Measurements from ENCODE around the gene NABP1.
A peak's percentile ranks its signal among the peaks of the same experiment; 100 is the strongest.

NABP1 gene

DNA sequence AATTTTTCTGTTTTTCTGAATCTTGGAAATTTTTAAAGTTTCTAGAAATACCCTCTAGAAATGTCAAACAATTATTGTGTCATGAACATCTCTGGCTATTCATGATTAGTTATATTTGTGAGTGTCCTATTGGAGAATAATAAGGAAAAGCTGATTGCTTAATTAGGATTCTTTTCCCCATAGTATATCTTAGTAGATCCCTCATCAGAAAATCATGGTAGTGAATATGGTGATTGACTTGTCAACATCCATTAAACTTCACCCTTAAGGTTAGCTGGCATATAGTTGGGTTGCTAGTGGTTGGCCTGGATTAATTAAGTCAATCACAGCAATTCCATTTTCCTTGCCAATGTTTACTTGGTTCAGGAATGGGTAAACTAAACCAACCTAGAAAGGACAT lies 18.7 kb upstream of the NABP1 start:
- DNase-seq (ENCODE audit: low read depth): no peak
- TF ChIP-seq, protein P1, sequence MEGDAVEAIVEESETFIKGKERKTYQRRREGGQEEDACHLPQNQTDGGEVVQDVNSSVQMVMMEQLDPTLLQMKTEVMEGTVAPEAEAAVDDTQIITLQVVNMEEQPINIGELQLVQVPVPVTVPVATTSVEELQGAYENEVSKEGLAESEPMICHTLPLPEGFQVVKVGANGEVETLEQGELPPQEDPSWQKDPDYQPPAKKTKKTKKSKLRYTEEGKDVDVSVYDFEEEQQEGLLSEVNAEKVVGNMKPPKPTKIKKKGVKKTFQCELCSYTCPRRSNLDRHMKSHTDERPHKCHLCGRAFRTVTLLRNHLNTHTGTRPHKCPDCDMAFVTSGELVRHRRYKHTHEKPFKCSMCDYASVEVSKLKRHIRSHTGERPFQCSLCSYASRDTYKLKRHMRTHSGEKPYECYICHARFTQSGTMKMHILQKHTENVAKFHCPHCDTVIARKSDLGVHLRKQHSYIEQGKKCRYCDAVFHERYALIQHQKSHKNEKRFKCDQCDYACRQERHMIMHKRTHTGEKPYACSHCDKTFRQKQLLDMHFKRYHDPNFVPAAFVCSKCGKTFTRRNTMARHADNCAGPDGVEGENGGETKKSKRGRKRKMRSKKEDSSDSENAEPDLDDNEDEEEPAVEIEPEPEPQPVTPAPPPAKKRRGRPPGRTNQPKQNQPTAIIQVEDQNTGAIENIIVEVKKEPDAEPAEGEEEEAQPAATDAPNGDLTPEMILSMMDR (IDR thresholded peaks at IDR 0.05; ENCODE audit: low read length, missing control alignments): no peak
- no peak overlapping the region for H3K4me3 ChIP-seq (replicated peaks; ENCODE audit: low read depth, low read length)

DNA sequence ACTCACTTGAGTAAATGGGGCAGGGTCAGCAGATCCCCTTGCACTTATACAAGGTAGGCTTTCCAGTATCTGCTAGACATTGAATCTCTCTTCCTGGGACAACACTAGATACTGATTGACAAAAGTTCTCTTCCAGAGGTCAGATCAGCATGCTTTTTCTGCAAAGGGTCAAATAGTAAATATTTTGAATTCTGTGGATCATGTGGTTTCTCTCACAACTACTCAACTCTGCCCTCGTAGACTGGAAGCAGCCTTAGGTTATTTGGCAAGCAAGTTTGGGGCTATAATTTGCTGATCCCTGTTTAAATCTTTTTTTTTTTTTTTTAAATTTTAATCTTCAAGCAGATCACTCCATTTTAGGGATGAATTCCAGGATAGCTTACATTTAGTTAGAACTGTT lies 17.4 kb upstream of the NABP1 start:
- DNase-seq (ENCODE audit: low read depth): no peak
- TF ChIP-seq, protein P1 (IDR thresholded peaks at IDR 0.05; ENCODE audit: low read length, missing control alignments): no peak
- H3K4me3 ChIP-seq (replicated peaks; ENCODE audit: low read depth, low read length): no peak overlapping the region

DNA sequence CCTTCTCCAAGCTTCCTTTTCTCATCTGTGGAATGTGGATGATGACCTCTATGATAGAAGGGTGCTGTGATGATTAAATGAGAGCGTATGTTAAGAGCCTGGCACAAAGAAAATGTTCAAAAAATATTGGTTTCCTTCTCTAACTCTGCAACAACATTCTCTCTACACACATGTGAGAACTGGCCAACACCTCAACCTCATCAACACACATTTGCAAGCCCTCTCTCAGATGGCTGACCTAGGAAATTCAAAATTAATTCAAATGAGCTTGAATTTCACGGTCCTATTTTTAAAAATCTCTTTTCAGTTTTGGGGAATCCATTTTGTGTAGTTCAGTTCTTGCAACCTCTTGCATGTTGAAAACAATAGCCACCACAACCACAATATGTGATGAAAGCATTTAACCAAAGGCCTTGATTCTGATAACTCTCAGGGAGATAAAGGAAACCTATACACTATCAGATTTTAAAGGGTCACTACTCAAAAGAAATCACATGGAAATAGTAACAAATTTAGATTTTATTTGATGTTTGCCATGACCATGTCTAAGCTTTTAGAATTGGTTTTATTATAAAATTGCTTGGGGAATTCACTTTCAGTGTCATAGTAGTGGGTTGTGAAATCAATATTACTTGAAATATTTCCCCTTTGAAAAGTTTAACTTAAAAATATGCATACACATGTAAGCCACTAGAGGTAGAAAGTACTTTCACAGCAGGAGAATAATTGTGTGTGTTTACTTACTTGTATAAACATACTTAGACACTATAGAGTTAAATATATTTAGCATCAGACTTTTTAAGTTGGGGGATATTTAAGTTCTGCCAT lies 16.6 kb upstream of the NABP1 start:
- H3K4me3 ChIP-seq (replicated peaks; ENCODE audit: low read depth, low read length): no peak overlapping the region
- DNase-seq (ENCODE audit: low read depth): no peak
- TF ChIP-seq, protein P1 (IDR thresholded peaks at IDR 0.05; ENCODE audit: low read length, missing control alignments): no peak

DNA sequence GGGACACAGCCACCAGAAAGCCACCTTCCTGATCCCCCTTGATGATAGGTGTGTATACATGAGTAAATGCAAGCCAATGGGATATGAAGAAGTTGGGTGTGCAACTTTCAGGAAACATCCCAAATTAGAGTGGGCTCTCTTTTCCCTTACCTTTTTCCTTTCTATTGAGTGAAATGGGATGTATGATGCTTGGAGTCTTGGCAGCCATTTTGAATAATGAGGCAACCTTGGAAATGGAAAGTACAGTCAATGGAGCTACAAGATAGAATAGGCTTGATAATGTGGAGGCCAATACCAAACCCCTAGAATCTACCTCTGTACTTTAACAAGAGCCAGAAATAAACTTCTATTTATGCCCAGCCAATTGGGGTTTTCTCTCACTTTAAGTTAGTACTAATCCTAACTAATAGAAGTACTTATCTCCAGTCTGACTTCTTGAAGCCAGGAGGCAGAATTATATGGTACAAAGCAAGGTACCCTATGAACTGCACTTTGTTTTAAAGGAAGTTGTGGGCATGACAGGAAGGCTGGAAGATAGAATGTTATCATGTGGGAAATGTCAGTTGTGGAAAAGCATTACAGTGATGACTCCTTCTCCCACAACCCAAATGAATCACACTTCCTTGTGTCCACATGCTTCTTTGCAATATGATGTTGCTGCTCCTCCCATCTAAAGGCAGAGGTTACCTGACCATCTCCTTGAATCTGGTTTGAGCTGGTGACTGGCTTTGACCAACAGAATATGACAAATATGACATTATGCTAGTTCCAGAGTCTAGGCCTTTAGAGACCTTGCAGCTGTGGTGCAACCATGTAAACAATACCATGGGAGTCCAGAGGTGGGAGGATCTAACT lies 12.9 kb upstream of the NABP1 start:
- TF ChIP-seq, protein P1 (IDR thresholded peaks at IDR 0.05; ENCODE audit: low read length, missing control alignments): no peak
- peak; percentile 89 for DNase-seq (ENCODE audit: low read depth)
- H3K4me3 ChIP-seq (replicated peaks; ENCODE audit: low read depth, low read length): no peak overlapping the region

DNA sequence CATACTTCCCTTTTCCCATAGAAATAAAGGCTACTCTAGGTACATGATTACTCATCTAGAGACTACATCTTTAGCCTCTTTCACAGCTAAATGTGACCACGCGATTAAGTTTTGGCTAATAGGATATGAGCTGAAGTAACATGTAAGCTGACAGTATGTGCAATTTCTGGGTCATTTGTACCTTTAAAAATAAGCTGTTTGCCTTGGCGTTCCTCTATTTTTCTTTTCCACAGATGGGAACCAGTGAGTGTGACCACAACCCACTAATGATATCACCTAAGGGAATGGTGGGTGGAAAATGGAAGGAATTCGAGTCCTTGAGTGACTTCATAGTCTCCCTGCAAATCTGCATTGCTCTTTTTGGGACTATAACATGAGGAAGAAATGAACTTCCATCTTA lies 11.7 kb upstream of the NABP1 start:
- no peak overlapping the region for H3K4me3 ChIP-seq (replicated peaks; ENCODE audit: low read depth, low read length)
- TF ChIP-seq, protein P1 (IDR thresholded peaks at IDR 0.05; ENCODE audit: low read length, missing control alignments): no peak
- no peak for DNase-seq (ENCODE audit: low read depth)

DNA sequence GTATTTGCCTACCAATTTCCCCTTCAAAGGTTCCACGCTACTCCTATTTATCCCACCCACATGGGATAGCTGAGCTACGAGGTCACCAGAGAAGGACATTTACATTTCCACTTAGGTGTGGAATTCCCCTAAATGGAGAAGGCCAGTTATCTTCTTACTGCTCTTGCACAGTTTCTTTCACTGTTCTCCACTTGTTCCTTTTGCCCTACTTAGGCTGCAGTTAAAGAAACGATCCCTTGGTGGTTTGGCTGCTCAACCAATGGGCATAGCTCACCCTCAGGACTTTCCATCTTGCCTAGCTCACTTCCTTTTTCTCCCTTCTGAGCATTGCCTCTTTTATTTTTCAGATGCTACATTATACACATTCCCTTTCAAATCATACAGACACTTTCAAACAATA lies 11.2 kb upstream of the NABP1 start:
- peak; percentile 62 for DNase-seq (ENCODE audit: low read depth)
- TF ChIP-seq, protein P1 (IDR thresholded peaks at IDR 0.05; ENCODE audit: low read length, missing control alignments): no peak

More for the DNA sequence above, 11.2 kb upstream of the NABP1 start:
- H3K4me3 ChIP-seq (replicated peaks; ENCODE audit: low read depth, low read length): no peak overlapping the region

All from fibroblast of pulmonary artery (primary cell).